Heart left ventricle (tissue), 13 donors: ENCODE results near the gene SH3BGRL3.

Experiments used
- CTCF ChIP-seq, 12 donors: fragments of 200-600 bp; sonication (generic) in 4 of 12; IDR thresholded peaks; one replicate each; pipeline versions ENCODE4 v1.5.0 to v1.8.0; 2018 to 2022; ENCODE audit warnings: antibody characterized with exemption in 12 of 12, mild to moderate bottlenecking in 5 of 12
- POLR2A ChIP-seq, 2 donors: fragments of 450-650 bp; IDR thresholded peaks; one replicate each; pipeline ENCODE4 v1.6.1; 2017; ENCODE audit warnings: antibody characterized with exemption in 2 of 2, mild to moderate bottlenecking in 2 of 2, moderate library complexity in 2 of 2
- donor health status: ischemic (EF 13 %, LVEDD 7.1; RV severe dilation, severe dysfunction).
- donor health status: DM: no; HTN: yes; CAD: no.
- donor health status: DM: no; HTN: no; CAD: no.
- donor health status: ischemic (EF 25% LVEDD 6.9; RV normal size, moderate dysfunction).
- donor health status: ischemic (EF 25% LVEDD 5.7; RV mildly dilated, moderate dysfunction).
- donor health status: ischemic (EF 35%, LVEDD 5.7; RV mildly dilated, moderate dysfunction).
- donor health status: nonischemic (EF 11% LVEDD 7.7; RV severe dilation, severe dysfunction).
- donor health status: DM: yes; HTN: yes; CAD: no.
- donor health status: PGD.
- donor health status: ischemic (EF 29% LVEDD 5.4; RV normal size, mild dysfunction).
- donor health status: nonischemic (EF 23%, LVEDD 6.1; RV moderate dilation, normal function).

GRCh38 chr1:26252718-26253117 lies 27.2 kb upstream of the SH3BGRL3 start:
- no peak for TF ChIP-seq CTCF (IDR thresholded peaks at IDR 0.05)
- no peak for TF ChIP-seq POLR2A (IDR thresholded peaks at IDR 0.05)
